H1 (cell line): ENCODE measurements around the gene IWS1. TPM values are rescaled to one million over a fixed set of nuclear protein-coding genes. Genes with fewer than 3 reads are reported as not detected.

Experiments used
- CTCF ChIA-PET: fragments of 300-600 bp; sonication (Branson Sonifier 250); formaldehyde crosslinking; loops from one replicate; lab custom pipeline; 2021; ENCODE audit not compliant: partially characterized antibody; lab: Charles Lee
- POLR2A ChIA-PET: fragments of 300-600 bp; sonication (Branson Sonifier 250); formaldehyde crosslinking; loops from one replicate; lab custom pipeline; 2021; ENCODE audit warnings: inconsistent platforms; ENCODE audit not compliant: partially characterized antibody; lab: Charles Lee
- DNase-seq, 2 experiments: peaks; one replicate each; pipeline versions ENCODE4 v3.0.0 to v3.0.0-alpha.2; 2010 to 2022; ENCODE audit warnings: low spot score in 2 of 2, low read depth in 1 of 2, mixed read lengths in 1 of 2
- FAIRE-seq: peaks from 2 replicates; lab custom pipeline; 2011; peaks lifted over from hg19 to GRCh38; lab: Jason Lieb, UNC
- H2AFZ ChIP-seq: 2 replicates; pipeline ENCODE4 v1.8.1; 2012; ENCODE audit warnings: low read length, inconsistent platforms
- H2AK5ac ChIP-seq: 2 replicates; pipeline ENCODE4 v1.6.1; 2013; ENCODE audit warnings: low read depth, low read length
- H2BK120ac ChIP-seq: replicated peaks from 2 replicates; pipeline ENCODE3; 2013; ENCODE audit warnings: low read depth, low read length, inconsistent platforms
- H2BK12ac ChIP-seq: 2 replicates; pipeline ENCODE4 v1.6.1; 2013; ENCODE audit warnings: low read depth, low read length
- H2BK15ac ChIP-seq: 2 replicates; pipeline ENCODE4 v1.6.1; 2013; ENCODE audit warnings: low read length
- H2BK20ac ChIP-seq: 2 replicates; pipeline ENCODE4 v1.6.1; 2013; ENCODE audit warnings: low read length
- H2BK5ac ChIP-seq: 2 replicates; pipeline ENCODE4 v1.6.1; 2013; ENCODE audit warnings: low read depth, low read length
- H3K14ac ChIP-seq: 2 replicates; pipeline ENCODE4 v1.6.1; 2013; ENCODE audit warnings: inconsistent platforms; ENCODE audit not compliant: insufficient read length
- H3K18ac ChIP-seq: 2 replicates; pipeline ENCODE4 v1.6.1; 2013; ENCODE audit warnings: low read length; ENCODE audit errors: extremely low read depth
- H3K23ac ChIP-seq: 2 replicates; pipeline ENCODE4 v1.6.1; 2013; ENCODE audit warnings: inconsistent platforms; ENCODE audit not compliant: insufficient read length
- H3K23me2 ChIP-seq: 2 replicates; pipeline ENCODE4 v1.6.1; 2013; ENCODE audit warnings: low read depth, low read length
- H3K27ac ChIP-seq: 2 replicates; pipeline ENCODE4 v1.6.1; 2011; ENCODE audit warnings: low read depth, low read length, inconsistent platforms
- H3K27me3 ChIP-seq, 4 experiments: replicated peaks in 1 of 4; 1 replicate in 1 of 4; 2 replicates in 3 of 4; pipeline versions ENCODE4 v1.6.1 to v1.8.1; 2011 to 2013; ENCODE audit warnings: low read length in 3 of 4, mild to moderate bottlenecking in 3 of 4, inconsistent platforms in 2 of 4, mixed read lengths in 2 of 4, moderate library complexity in 1 of 4; ENCODE audit not compliant: control insufficient read depth in 3 of 4, insufficient read depth in 3 of 4; ENCODE audit errors: extremely low read depth in 1 of 4
- H3K36me3 ChIP-seq, 4 experiments: 2 replicates each; pipeline versions ENCODE4 v1.6.1 to v1.8.1; 2011 to 2013; ENCODE audit warnings: mild to moderate bottlenecking in 4 of 4, low read length in 3 of 4, moderate library complexity in 2 of 4, control low read depth in 1 of 4, inconsistent platforms in 1 of 4; ENCODE audit not compliant: insufficient read depth in 4 of 4, control insufficient read depth in 2 of 4
- H3K4ac ChIP-seq: replicated peaks from 2 replicates; pipeline ENCODE3; 2013; ENCODE audit warnings: low read length, low read depth, mixed read lengths, inconsistent platforms; ENCODE audit not compliant: insufficient read length
- H3K4me1 ChIP-seq, 4 experiments: replicated peaks in 1 of 4; 1 replicate in 1 of 4; 2 replicates in 3 of 4; pipeline versions ENCODE4 v1.6.1 to v1.8.1; 2011 to 2013; ENCODE audit warnings: low read length in 3 of 4, inconsistent platforms in 2 of 4, mixed read lengths in 1 of 4; ENCODE audit not compliant: insufficient read depth in 4 of 4, control insufficient read depth in 3 of 4
- H3K4me2 ChIP-seq, 2 experiments: 2 replicates each; pipeline versions ENCODE4 v1.6.1 to v1.8.1; 2011 to 2013; ENCODE audit warnings: low read depth in 2 of 2, low read length in 2 of 2, control low read depth in 1 of 2, inconsistent platforms in 1 of 2, mild to moderate bottlenecking in 1 of 2; ENCODE audit not compliant: insufficient read depth in 1 of 2
- H3K4me3 ChIP-seq, 4 experiments: fragments of 200-600, 300-600 bp in 1 of 4; sonication (generic), shearing (Covaris generic), sonication (Bioruptor Twin) in 1 of 4; 2 replicates each; pipeline versions ENCODE4 v1.5.1 to v1.8.1; 2011 to 2016; ENCODE audit warnings: low read length in 4 of 4, low read depth in 3 of 4, control low read depth in 2 of 4, inconsistent platforms in 2 of 4, mild to moderate bottlenecking in 2 of 4, mixed read lengths in 1 of 4, moderate library complexity in 1 of 4; ENCODE audit not compliant: insufficient read depth in 2 of 4; ENCODE audit errors: extremely low read depth in 1 of 4
- H3K56ac ChIP-seq: replicated peaks from 2 replicates; pipeline ENCODE3; 2013; ENCODE audit warnings: low read depth, mild to moderate bottlenecking, mixed read lengths, low read length, inconsistent platforms; ENCODE audit not compliant: insufficient read length
- H3K79me1 ChIP-seq: 2 replicates; pipeline ENCODE4 v1.6.1; 2013; ENCODE audit warnings: low read depth, low read length, control low read depth
- H3K79me2 ChIP-seq, 2 experiments: 2 replicates each; pipeline versions ENCODE4 v1.6.1 to v1.8.1; 2012 to 2013; ENCODE audit warnings: low read length in 2 of 2, mild to moderate bottlenecking in 2 of 2, inconsistent platforms in 1 of 2; ENCODE audit not compliant: insufficient read depth in 2 of 2, control insufficient read depth in 1 of 2
- H3K9ac ChIP-seq, 4 experiments: replicated peaks in 1 of 4; 1 replicate in 1 of 4; 2 replicates in 3 of 4; pipeline versions ENCODE4 v1.6.1 to v1.8.1; 2011 to 2013; ENCODE audit warnings: low read depth in 3 of 4, low read length in 3 of 4, control low read depth in 2 of 4, mild to moderate bottlenecking in 2 of 4, moderate library complexity in 2 of 4, inconsistent platforms in 1 of 4; ENCODE audit errors: extremely low read depth in 1 of 4
- H3K9me3 ChIP-seq, 2 experiments: 2 replicates each; pipeline versions ENCODE4 v1.6.1 to v1.8.1; 2012 to 2013; ENCODE audit warnings: mild to moderate bottlenecking in 2 of 2, moderate library complexity in 2 of 2, control low read depth in 1 of 2, inconsistent platforms in 1 of 2, low read depth in 1 of 2, low read length in 1 of 2, mixed read lengths in 1 of 2; ENCODE audit not compliant: insufficient read depth in 2 of 2
- H4K20me1 ChIP-seq, 2 experiments: replicated peaks in 1 of 2; 2 replicates each; pipeline versions ENCODE3 to v1.8.1; 2011 to 2013; ENCODE audit warnings: inconsistent platforms in 2 of 2, low read length in 2 of 2, mild to moderate bottlenecking in 1 of 2; ENCODE audit not compliant: insufficient read depth in 2 of 2, control insufficient read depth in 1 of 2
- H4K5ac ChIP-seq: 2 replicates; pipeline ENCODE4 v1.6.1; 2013; ENCODE audit warnings: low read length, low read depth, mixed read lengths, inconsistent platforms; ENCODE audit not compliant: insufficient read length
- H4K8ac ChIP-seq: 2 replicates; pipeline ENCODE4 v1.8.0; 2013; ENCODE audit warnings: mild to moderate bottlenecking, moderate library complexity, low read length, inconsistent platforms; ENCODE audit not compliant: insufficient read depth; ENCODE audit errors: extremely low read depth
- H4K91ac ChIP-seq: replicated peaks from 2 replicates; pipeline ENCODE3; 2013; ENCODE audit warnings: low read length, mixed read lengths, inconsistent platforms; ENCODE audit not compliant: insufficient read length
- SAP30 ChIP-seq: fragments of 300-600 bp; sonication (generic); IDR thresholded peaks from 2 replicates; pipeline ENCODE4 v1.7.1; 2012; ENCODE audit warnings: low read length, moderate library complexity, mild to moderate bottlenecking, inconsistent platforms; ENCODE audit not compliant: insufficient read depth, insufficient replicate concordance
- WGBS, 2 experiments: shearing (Covaris generic) in 1 of 2; methylation state at CpG; one replicate each; pipeline versions ENCODE4 v1.1.6 to v1.1.7; 2013 to 2015; ENCODE audit warnings: low lambda C conversion rate in 2 of 2, mixed read lengths in 2 of 2, inconsistent platforms in 1 of 2, low coverage in 1 of 2, missing lambda C conversion rate in 1 of 2; ENCODE audit not compliant: insufficient replicate concordance in 2 of 2, insufficient coverage in 1 of 2, insufficient read length in 1 of 2; ENCODE audit errors: extremely low coverage in 1 of 2, missing lambda C conversion rate in 1 of 2; 5-methylcytosine and 5-hydroxymethylcytosine counted together
- polyA plus RNA-seq, 7 experiments: library from polyadenylated mRNA; depleted of rRNA in 3 of 7; stranded (reverse) in 5 of 7; unstranded in 2 of 7; fragments of >200 nt in 5 of 7; fragments of 200-250 nt in 2 of 7; gene quantifications; 1 replicate in 5 of 7; 2 replicates in 1 of 7; 4 replicates in 1 of 7; pipeline versions ENCODE4 v1.2.1 to v1.2.3, GENCODE V29; 2011 to 2013; ENCODE audit warnings: missing spikeins in 2 of 7, mixed read lengths in 2 of 7
- total RNA-seq: library from RNA; stranded (reverse); fragmentation: NEBNext Ultra II Directional; extraction: Animal tissue kit (Norgen Biotek cat#: 25700); gene quantifications from 2 replicates; pipeline ENCODE4 v1.2.1, GENCODE V29; 2021

The IWS1 gene
- total and polyA plus RNA-seq, 2 of the 8 experiments (the other 6 are each of a cell fraction or from before 2014, with no cell fraction given) = 18.4 to 64.8 TPM

DNA sequence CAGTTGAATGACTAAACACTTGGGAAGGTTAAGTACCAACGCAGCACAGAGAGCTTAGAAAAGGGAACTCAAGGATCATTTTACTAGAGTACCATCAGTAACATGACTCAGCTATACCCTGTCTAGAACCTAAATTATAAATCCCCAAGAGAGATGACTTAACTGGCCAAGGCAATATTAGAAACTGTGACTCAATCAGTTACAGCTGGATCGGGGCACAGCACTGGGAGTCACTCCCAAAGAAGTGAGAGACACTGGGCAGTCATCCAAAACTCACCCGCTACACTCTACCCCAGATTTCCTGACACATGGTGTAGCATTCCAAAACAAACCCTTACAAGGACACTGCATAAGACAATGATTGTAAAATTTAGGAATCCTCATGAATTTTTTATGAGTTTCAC, 17.7 kb downstream of the IWS1 start:
- H2AK5ac ChIP-seq = no peak overlapping the region
- H2BK12ac ChIP-seq = no peak overlapping the region
- DNase-seq = no peak
- TF ChIP-seq SAP30 = no peak
- TF ChIP-seq, all 59 proteins: peak for 0
- Histone ChIP-seq H3K36me3 (peaks cover 11 to 26% (median 18%) of the 10 kb centered on the region in 4 experiments), H4K8ac (no peak overlapping the region), H3K23ac (no peak overlapping the region), H3K79me1 (peaks cover 9% of the 10 kb centered on the region; the same call in 1 of the 2 replicates), H3K9me3 (no peaks in the 10 kb centered on the region), H3K4me3 (no peak overlapping the region), H4K5ac (no peak overlapping the region), H3K9ac (no peak overlapping the region), H3K4ac (no peak overlapping the region), H3K79me2 (peaks cover 13 to 75% of the 10 kb centered on the region in 2 experiments), H2BK15ac (no peak overlapping the region), H2BK120ac (no peak overlapping the region), H2AFZ (no peak overlapping the region), H4K91ac (no peak overlapping the region), H3K23me2 (no peaks in the 10 kb centered on the region), H3K4me1 (no peaks in the 10 kb centered on the region; a peak in 1 of 7 replicates), H4K20me1 (peaks cover 13% of the 10 kb centered on the region in 2 experiments), H2BK5ac (no peak overlapping the region), H2BK20ac (no peak overlapping the region), H3K27me3 (no peaks in the 10 kb centered on the region), H3K56ac (no peak overlapping the region), H3K4me2 (no peak overlapping the region), H3K14ac (no peak overlapping the region), H3K27ac (no peak overlapping the region), H3K18ac (no peak overlapping the region)
- ChIA-PET CTCF (interaction anchor here (1.8 to 2.3 kb wide), 3 partner anchors 20 to 83 kb away, joined by 5 to 11 read pairs (median 6); no protein-coding TSS in a partner anchor), POLR2A (interaction anchor here (1.2 to 2.6 kb wide), 3 partner anchors 10 to 194 kb away, joined by 3 to 9 read pairs (median 3); partner anchors contain the start of gene IWS1)
- no peak for FAIRE-seq
- WGBS, 2 experiments = 85% methylated on average over 3 of the region's 3 CpGs; no CpG with 5 or more reads in 1 of the 2 experiments
